OCI-LY7 (cell line): ENCODE measurements around the gene CHKA. TPM values are rescaled to one million over a fixed set of nuclear protein-coding genes. Genes with fewer than 3 reads are reported as not detected.

Experiments
- Bru-seq: library from RNA; stranded (reverse); fragments of 400-500 nt; gene quantifications from one replicate; lab custom pipeline; 2021; lab: Mats Ljungman, UMichigan
- BruChase-seq, 2 experiments: library from RNA; stranded (reverse); fragments of 400-500 nt; gene quantifications; one replicate each; lab custom pipeline; 2021; lab: Mats Ljungman, UMichigan
- BruUV-seq: library from RNA; stranded (reverse); fragments of 400-500 nt; replicated peaks from 2 replicates; lab custom pipeline; 2021; lab: Mats Ljungman, UMichigan
- CTCF ChIA-PET: fragments of 300-600 bp; sonication (Branson Sonifier 250); formaldehyde crosslinking; loops from one replicate; lab custom pipeline; 2022; ENCODE audit warnings: antibody characterized with exemption; ENCODE audit not compliant: unreplicated experiment; lab: Charles Lee
- POLR2A ChIA-PET: fragments of 300-600 bp; sonication (Branson Sonifier 250); formaldehyde crosslinking; loops from one replicate; lab custom pipeline; 2022; ENCODE audit warnings: antibody characterized with exemption; lab: Charles Lee
- DNase-seq: peaks from one replicate; pipeline ENCODE4 v3.0.0-alpha.2; 2015; ENCODE audit warnings: low spot score
- H2AFZ ChIP-seq: fragments of 200-600 bp; sonication (generic), shearing (Covaris generic); 2 replicates; pipeline ENCODE4 v1.6.1; 2014; ENCODE audit warnings: mild to moderate bottlenecking, antibody characterized with exemption, low read length, moderate library complexity
- H3K27ac ChIP-seq: fragments of 200-600 bp; sonication (generic); 2 replicates; pipeline ENCODE4 v1.5.1; 2014; ENCODE audit warnings: mixed run types, low read depth, mild to moderate bottlenecking, moderate library complexity, low read length, inconsistent platforms; ENCODE audit not compliant: poor library complexity, severe bottlenecking
- H3K36me3 ChIP-seq: fragments of 200-600 bp; sonication (generic); 2 replicates; pipeline ENCODE4 v1.6.1; 2014; ENCODE audit warnings: mild to moderate bottlenecking, antibody characterized with exemption, low read length, moderate library complexity, mixed read lengths; ENCODE audit not compliant: insufficient read depth
- H3K4me1 ChIP-seq: fragments of 200-600 bp; sonication (generic); 2 replicates; pipeline ENCODE4 v1.5.1; 2014; ENCODE audit warnings: mild to moderate bottlenecking, low read length; ENCODE audit not compliant: insufficient read depth, poor library complexity, severe bottlenecking
- H3K4me2 ChIP-seq: fragments of 200-600 bp; sonication (generic); 2 replicates; pipeline ENCODE4 v1.6.1; 2014; ENCODE audit warnings: mild to moderate bottlenecking, low read length
- H3K4me3 ChIP-seq: fragments of 200-600 bp; sonication (generic); 2 replicates; pipeline ENCODE4 v1.5.1; 2014; ENCODE audit warnings: mild to moderate bottlenecking, low read depth, low read length; ENCODE audit not compliant: poor library complexity, severe bottlenecking
- H3K79me2 ChIP-seq: fragments of 200-600 bp; sonication (generic); 2 replicates; pipeline ENCODE4 v1.6.1; 2016; ENCODE audit warnings: low read depth, mild to moderate bottlenecking, low read length, moderate library complexity, mixed read lengths; ENCODE audit not compliant: insufficient read depth
- H3K9me2 ChIP-seq: fragments of 200-600 bp; sonication (generic); 2 replicates; pipeline ENCODE4 v1.6.1; 2016; ENCODE audit warnings: mild to moderate bottlenecking, low read length, mixed read lengths; ENCODE audit not compliant: insufficient read depth
- H3K9me3 ChIP-seq: fragments of 200-600 bp; sonication (generic); 2 replicates; pipeline ENCODE4 v1.6.1; 2014; ENCODE audit warnings: mild to moderate bottlenecking, mixed run types, low read length, mixed read lengths
- H4K20me1 ChIP-seq: fragments of 200-600 bp; sonication (generic); 2 replicates; pipeline ENCODE4 v1.6.1; 2014; ENCODE audit warnings: mild to moderate bottlenecking, antibody characterized with exemption, low read length, moderate library complexity, mixed read lengths; ENCODE audit not compliant: insufficient read depth
- CTCF ChIP-seq: fragments of 200-600 bp; sonication (generic); conservative IDR thresholded peaks from 2 replicates; pipeline ENCODE4 v1.5.1; 2014; ENCODE audit warnings: mild to moderate bottlenecking, antibody characterized with exemption, low read length, moderate library complexity, mixed read lengths
- EZH2phosphoT487 ChIP-seq: fragments of 200-600 bp; sonication (generic); IDR thresholded peaks from 2 replicates; pipeline ENCODE4 v1.6.1; 2018; ENCODE audit warnings: low read depth, borderline replicate concordance, mild to moderate bottlenecking, mixed run types, antibody characterized with exemption, low read length, moderate library complexity, mixed read lengths
- intact Hi-C: fragments of 100-400 bp; cut with micrococcal nuclease; formaldehyde crosslinking; loops from one replicate; pipeline ENCODE4 v1.10.0; 2022; ENCODE audit not compliant: unreplicated experiment
- long read RNA-seq: library from polyadenylated mRNA; stranded (forward); transcript quantifications from one replicate; pipeline ENCODE4 v2.0.0, GENCODE V29; 2022
- total RNA-seq, 2 experiments: library from RNA; depleted of rRNA in 1 of 2; stranded (reverse); fragments of >200 nt in 1 of 2; shearing (Covaris generic) in 1 of 2; gene quantifications; 2 replicates each; pipeline ENCODE4 v1.2.3, GENCODE V29; 2014 to 2022

Gene CHKA
- total RNA-seq (2014; rRNA removed; shearing (Covaris generic)) (36.1 and 38.9 TPM in 2 replicates), total RNA-seq (2022) (44.4 and 47.2 TPM in 2 replicates), Bru-seq, nascent RNA (percentile 80 among the genes with signal in this experiment), BruChase-seq, experiment 1, labeled RNA remaining after a 6-hour chase (percentile 79 among the genes with signal in this experiment), BruChase-seq, experiment 2, labeled RNA remaining after a 2-hour chase (percentile 75 among the genes with signal in this experiment)
- long read RNA-seq, transcript CHKA-202 (11 exons, 1,755 nt), result minor isoform, 13 of 122 reads
- long read RNA-seq, transcript CHKA-201 (12 exons, 2,530 nt), result major isoform, 77 of 122 reads
- long read RNA-seq, partial matches to known transcripts, result 8 of 122 reads
- long read RNA-seq, other reads (novel, unspliced or antisense), result 24 of 122 reads

- H4K20me1 ChIP-seq, result peaks cover 24% of the 10 kb centered on the region
- intact Hi-C loops, result loop anchor here (2.0 to 5.0 kb wide), 2 partner anchors 82 to 86 kb away; partner anchors contain the start of gene TCIRG1
- no peaks in the 10 kb centered on the region for H3K9me2 ChIP-seq
- peak within 1 kb of the TSS; percentile 99 for H3K4me2 ChIP-seq
- H3K9me3 ChIP-seq, result no peaks in the 10 kb centered on the region
- CTCF ChIA-PET, result no interaction called here
- TF ChIP-seq EZH2phosphoT487 (no peak), CTCF (no peak)
- no TSS peak for BruUV-seq
- POLR2A ChIA-PET, result interaction anchor here (0.6 kb wide), 1 partner anchor 10 kb away, joined by 4 read pairs; no protein-coding TSS in a partner anchor
- H3K4me3 ChIP-seq, result peak within 1 kb of the TSS; percentile 91
- peaks cover 35% of the 10 kb centered on the region for H3K4me1 ChIP-seq
- DNase-seq, result peak; percentile 93
- peak within 1 kb of the TSS; percentile 61 for H3K27ac ChIP-seq
- peaks cover 20% of the 10 kb centered on the region; the same call in 1 of the 2 replicates for H3K36me3 ChIP-seq
- H3K79me2 ChIP-seq, result peaks cover 42% of the 10 kb centered on the region
- H2AFZ ChIP-seq, result peak within 1 kb of the TSS; percentile 70
Measured at GRCh38 chr11:68121067-68121899, at the start of gene CHKA. Gene CHKA, minus strand, starts transcription at chr11:68121388. Its CDS starts 211 bp downstream, at chr11:68121177.

- TF ChIP-seq EZH2phosphoT487, result no peak
- no peak for TF ChIP-seq CTCF
- Histone ChIP-seq H3K27ac (no peak overlapping the region), H3K36me3 (peaks cover 66% of the 10 kb centered on the region), H3K4me2 (no peak overlapping the region), H3K79me2 (no peaks in the 10 kb centered on the region), H3K4me1 (no peaks in the 10 kb centered on the region), H3K9me2 (no peaks in the 10 kb centered on the region), H2AFZ (no peak overlapping the region), H4K20me1 (no peaks in the 10 kb centered on the region), H3K9me3 (no peaks in the 10 kb centered on the region), H3K4me3 (no peak overlapping the region)
- DNase-seq, result no peak
- POLR2A ChIA-PET, result interaction anchor here (1.0 kb wide), 1 partner anchor 24 kb away, joined by 4 read pairs; no protein-coding TSS in a partner anchor
- intact Hi-C loops, result no loop called here
- BruUV-seq, result no TSS peak
- CTCF ChIA-PET, result no interaction called here
Measured at GRCh38 chr11:68169442-68169841, 48.3 kb upstream of the CHKA start.
